MV-4-11 (cell line): Measurements from ENCODE around the gene DERA.

Source experiments
- DNase-seq: peaks from one replicate; lab custom pipeline; 2025; lab: John Stamatoyannopoulos, UW

DERA gene

GRCh38 chr12:16076557-16076956, 165.4 kb downstream of the DERA start:
- DNase-seq = peak; percentile 59

DNA sequence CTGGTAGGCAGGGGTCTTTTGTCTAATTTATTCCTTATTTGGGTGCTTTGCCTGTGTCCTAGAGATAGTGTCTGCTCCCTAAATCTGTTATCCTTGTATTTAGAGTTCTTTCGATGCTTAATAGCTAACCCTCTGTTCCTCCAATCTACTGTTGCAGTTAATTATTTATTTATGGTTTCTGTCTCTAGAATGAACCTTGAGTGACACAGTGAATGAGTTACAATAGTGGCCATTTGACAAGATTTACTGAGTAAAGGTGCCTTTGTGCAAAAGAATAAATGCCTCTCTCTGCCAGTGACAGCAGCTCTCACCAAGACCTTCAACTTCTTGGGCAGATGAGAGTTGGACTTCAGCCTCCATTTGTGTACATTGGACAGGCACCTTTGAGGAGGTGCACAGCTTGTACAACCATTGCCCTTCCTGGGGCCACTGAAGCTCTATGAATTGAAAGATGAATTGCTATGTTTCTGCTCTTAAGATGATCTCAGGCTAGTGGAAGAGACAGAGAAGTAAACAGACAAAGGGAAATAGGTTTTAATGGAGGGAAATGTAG, 165.9 kb downstream of the DERA start:
- no peak for DNase-seq

GRCh38 chr12:16086462-16086861, 175.3 kb downstream of the DERA start:
- peak; percentile 18 for DNase-seq

GRCh38 chr12:16086942-16087341, 175.8 kb downstream of the DERA start:
- no peak for DNase-seq
